GM19193 (cell line): Measurements from ENCODE around the gene IPPK.

Experiments used
- POLR2A ChIP-seq: IDR thresholded peaks from 4 replicates; pipeline ENCODE4 v1.6.1; 2011; ENCODE audit not compliant: insufficient read depth, insufficient read length; ENCODE audit errors: extremely low read depth

IPPK gene

GRCh38 chr9:92590377-92590776 is 79.6 kb downstream of the IPPK start:
- TF ChIP-seq POLR2A, result no peak

- TF ChIP-seq POLR2A, result no peak
Observed at GRCh38 chr9:92589923-92590322, 80.0 kb downstream of the IPPK start.

- no peak for TF ChIP-seq POLR2A
Observed at GRCh38 chr9:92576175-92576574, 93.8 kb downstream of the IPPK start.

GRCh38 chr9:92564982-92565381 is 104.9 kb downstream of the IPPK start:
- TF ChIP-seq POLR2A, result no peak

- TF ChIP-seq POLR2A, result no peak
Observed at GRCh38 chr9:92564504-92564903, 105.4 kb downstream of the IPPK start.
